SKM-1 treated with dmso at 0.1 percent for 144 hours (cell line): ENCODE measurements around the gene ZNRF2.
"Not testable (repeated sequence)": the region's sequence is repeated elsewhere in the genome, so short reads cannot be mapped to it uniquely, and the experiment has no call there.

Experiments used
- DNase-seq: peaks from one replicate; lab custom pipeline; 2025; ENCODE audit not compliant: unreplicated experiment; lab: John Stamatoyannopoulos, UW

The ZNRF2 gene

DNA sequence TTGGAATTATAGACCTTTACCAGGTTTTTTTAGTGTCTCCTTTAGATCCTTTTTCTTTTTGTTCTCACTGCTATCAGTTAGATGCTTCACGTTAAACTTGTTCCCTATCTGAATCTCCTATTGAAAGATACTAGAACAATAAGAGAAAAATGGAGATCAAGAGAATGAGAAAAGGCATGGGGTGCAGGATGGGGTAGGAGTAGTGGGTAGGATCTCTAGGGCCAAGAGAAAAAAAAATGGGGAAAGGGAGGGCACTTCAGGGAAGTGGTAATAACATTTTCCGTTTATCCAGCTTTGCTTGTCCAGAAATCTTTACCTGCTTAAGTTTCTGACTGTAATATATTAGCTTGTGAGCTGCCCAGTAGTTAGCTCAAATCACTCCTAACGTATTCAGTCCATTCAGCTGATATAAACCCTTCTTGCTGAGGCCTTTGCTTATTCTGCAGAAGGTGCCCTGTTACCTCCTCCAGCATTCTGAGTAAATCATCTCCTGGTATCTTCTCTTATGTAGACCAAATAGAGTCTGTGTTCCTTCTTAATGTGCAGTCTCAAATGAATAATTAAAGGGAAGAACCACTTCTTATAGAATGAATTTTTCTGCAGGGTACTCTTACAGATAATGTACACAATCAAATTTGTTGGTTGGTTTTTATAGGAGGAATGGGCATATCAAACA is 69.7 kb downstream of the ZNRF2 start:
- DNase-seq, result no peak

DNA sequence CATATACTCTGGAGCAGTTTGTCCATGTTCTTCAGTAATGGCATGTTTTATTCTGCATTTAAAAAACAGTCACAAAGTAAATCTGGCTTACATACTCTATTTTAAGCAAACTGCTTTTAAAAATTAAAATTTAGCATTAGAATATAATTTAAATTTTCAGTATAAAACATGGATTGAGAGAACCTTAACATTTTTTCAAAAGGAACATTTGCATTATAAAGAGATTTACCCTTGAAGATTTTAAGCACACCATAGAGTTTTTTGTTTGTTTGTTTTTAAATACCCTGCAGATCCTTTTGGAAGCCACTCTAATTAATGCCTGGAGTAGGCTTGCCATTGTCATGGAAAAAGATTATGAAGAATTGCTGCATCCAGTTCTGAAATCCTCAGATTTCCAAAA is 70.4 kb downstream of the ZNRF2 start:
- DNase-seq, result no peak

DNA sequence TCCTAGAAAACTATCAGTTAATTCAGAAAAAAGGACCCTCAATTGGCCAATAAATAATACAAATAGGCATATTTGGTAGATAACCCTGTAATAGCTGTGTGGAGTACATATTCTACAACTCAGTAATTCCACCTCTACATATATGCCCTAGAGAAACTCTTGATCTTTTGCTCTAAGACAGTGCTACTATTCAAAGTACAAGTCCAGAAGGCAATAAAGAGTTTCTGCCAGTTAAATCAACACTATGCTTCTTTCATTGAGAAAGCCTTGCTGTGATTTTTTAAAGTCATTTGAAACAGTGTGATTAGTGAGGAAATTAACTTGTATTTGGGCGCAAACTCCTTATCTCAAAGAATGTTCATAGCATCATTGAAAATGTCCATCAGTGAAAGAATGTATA is 75.6 kb downstream of the ZNRF2 start:
- no peak for DNase-seq

DNA sequence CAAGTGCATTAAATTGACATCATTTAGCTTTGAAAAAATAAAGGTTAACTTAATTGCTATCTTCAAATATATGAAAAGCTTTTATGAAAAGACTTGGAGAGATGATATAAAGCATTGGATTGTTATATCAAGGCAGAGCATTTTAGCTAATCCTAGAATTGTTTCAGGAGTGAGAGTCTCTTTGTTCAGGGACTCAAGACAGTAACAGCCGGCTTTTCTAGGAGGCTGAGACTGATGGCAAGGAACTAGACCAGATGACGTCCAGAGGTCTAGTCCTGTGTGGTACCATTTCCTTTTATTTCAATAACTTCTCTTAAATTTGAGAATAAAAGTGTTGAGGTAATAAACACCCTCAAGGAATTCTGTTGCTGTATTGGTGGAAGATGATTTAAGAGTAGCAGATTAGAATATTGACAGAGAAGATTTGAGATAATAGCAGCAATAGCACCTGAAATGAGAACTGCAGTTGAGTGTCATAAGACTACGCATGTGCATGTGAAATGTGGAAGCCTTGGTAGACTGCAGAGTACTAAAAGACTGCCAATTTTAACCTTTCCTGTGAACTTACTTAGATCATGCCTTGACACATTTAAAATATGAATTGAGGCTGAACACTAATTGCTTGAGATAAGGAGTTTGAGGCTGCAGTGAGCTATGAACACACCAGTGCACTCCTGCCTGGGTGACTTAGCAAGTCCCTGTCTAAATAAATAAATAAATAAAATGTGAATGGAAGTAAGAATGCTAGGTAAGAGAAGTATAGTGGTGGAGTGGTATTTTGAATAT is 79.6 kb downstream of the ZNRF2 start:
- no peak for DNase-seq

DNA sequence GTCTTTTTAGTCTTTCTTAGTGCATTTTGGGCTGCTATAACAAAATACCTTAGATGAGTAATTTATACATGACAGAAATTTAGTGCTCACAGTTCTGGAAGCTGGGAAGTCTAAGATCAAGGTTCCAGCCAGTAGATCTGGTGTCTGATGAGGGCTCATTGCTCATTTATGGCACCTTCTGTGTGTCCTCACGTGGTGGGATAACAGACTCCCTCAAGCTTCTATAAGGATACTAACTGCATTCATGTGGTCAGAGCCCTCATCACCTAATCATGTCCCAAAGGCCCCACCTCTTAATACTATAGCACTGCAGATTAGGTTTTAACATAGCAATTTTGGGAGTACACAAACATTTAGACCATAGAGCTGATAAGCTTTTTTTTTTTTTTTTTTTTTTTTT is 80.4 kb downstream of the ZNRF2 start:
- no peak for DNase-seq

DNA sequence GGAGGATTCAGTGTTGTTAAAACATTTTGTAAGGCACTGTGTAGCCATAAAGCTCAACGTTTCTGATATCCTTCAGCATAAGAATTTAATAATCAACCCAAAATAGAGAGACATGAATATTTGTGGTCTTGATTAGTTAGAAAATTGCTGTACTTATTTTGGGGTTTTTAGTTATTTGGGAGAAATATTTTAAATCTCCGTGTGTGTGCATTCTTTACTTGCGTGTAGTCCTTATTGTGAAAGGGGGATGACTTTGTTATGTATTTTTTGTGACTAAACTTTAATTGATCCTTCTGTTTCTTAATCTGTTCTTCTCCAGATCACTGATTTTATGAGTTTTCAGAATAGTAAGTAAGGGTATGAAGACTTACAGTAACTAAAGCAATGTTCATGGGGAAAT is 81.2 kb downstream of the ZNRF2 start:
- no peak for DNase-seq

DNA sequence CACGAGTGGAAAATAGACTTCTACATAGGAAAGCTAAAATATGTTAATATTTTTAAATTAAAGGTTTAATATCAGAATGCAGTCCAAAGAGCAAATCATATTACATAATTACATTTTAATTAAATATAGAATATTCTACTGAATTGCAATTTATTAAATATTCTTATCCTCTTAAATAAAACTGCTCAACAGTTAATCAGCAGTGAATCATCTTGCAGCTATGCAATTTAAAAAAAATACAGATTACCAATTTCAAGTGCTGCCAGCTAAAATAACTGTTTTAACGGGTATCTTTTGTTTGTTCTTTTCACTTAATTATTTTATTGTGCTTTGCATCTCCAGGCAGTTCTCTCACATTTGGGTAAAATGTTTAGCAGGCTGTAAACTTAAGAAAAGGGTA is 82.2 kb downstream of the ZNRF2 start:
- no peak for DNase-seq

DNA sequence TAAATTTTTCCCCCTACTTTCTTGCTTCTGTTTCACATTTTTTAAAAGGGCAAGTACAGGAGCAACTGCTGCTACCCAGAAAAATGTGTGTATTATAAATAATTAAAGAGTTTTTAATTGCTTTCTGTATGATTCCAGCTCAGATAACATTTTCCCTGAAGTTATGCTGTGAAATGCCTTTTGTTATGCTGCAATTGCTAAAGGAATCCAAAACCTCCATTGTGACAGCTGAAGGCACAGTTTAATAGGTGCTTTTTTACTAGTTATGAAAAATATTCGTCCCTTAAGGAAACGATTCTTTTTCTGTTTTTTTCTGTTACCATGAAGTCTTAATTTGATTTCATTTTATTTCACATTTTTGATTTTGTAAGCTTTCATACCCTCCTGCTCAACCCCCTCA is 83.2 kb downstream of the ZNRF2 start:
- DNase-seq, result no peak

DNA sequence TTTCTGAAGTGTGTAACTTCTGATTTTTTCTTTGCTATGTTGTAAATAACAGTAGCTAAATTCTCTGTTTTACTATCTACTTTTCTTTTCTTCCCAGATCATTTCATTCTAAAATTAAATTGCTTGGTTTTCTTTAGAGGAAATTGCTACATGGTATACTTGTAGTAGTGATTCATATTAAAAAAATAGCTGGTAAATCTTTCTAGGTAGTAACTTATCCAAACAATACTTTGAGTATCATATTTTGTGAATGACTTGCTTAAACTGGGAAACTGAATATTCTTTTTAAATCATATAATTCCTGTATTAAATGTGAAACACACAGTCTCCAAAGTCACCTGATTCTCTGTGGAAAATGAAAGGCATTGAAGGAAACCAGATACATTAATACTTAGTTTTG is 85.5 kb downstream of the ZNRF2 start:
- no peak for DNase-seq

DNA sequence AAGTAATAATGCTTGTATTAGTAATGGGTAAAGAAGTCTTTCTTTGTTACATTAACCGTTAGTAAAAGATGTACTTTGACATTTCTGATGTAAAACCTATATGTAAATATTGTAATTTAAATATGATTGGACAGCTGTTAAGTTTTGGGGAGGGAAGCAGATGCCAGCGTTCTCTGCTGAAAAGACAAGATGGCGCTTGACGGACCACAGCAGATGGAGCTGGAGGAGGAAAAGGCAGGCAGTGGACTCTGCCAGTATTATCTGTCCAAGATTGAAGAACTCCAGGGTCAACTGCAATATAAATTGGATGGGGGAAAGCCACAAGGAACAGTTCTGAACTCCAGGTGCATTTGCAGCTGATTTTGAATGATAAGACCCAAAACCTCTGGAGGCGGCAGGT is 86.9 kb downstream of the ZNRF2 start:
- no peak for DNase-seq

DNA sequence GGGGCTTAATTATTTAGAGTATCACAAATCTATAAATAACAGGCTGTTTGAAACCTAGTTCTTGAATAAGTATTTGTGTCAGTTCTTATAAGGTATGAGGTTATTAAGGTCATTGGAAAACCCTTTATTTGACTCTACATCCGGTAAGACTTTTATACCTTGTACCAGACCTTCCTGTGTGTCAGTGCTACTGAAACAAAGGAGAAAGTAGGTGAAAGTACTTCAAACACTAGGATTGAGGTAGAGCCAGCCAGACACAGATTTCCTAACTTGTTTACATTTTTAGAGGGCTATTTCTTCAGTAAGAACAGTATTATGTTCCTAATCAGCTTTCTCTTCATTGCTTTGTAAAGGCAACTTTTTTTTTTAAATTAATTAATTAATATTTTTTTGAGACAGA is 93.9 kb downstream of the ZNRF2 start:
- no peak for DNase-seq

DNA sequence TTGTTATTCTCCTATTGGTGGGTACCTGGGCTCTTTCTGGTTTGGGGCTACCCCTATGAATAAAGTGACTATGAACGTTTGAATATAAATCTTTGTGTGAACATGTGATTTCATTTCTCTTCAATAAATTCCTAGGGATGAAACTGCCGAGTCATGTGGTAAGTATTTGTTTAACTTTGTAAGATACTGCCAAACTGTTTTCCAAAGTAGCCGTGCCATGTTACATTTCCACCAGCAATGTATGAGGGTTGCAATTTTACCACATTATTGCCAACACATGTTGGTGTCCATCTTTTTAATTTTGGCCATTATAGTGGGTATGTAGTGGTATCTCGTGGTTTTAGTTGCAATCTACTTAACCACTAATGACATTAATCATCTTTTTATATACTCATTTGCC is 94.7 kb downstream of the ZNRF2 start:
- no peak for DNase-seq

DNA sequence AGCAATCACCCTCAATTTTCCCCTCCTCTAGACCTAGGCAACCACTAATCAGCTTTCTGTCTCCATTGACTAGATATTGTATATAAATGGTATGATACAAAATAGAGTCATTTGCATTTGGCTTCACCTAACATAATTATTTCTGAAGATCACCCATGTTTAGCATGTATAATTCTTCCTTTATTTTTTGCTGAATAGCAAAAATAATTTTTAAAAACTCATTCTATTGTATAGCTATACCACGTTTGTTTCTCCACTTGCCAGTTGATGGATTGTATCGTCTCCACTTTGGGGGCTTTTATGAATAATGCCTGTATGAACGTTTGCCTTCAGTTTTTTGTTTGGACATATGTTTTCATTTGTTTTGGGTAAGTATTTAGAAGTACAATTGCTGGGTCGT is 95.3 kb downstream of the ZNRF2 start:
- no peak for DNase-seq

DNA sequence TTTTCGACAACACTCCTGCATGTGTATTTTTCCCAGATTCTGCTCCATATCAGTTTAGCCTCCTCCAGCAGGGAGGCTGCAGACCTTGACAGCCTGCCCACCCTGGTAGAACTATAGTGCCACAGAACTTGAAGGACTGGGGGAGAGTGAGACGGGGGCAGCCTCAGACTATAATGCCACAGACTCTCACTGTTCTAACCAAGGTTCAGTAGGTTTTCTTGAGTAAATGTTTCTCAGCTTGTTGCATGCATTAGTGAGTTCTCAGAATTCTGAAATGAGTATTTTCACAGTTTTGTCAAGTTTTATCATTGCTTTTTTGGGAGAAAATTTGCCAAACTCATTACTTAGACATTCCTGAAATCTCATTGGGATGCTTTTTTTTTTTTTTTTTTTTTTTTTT is 95.9 kb downstream of the ZNRF2 start:
- no peak for DNase-seq

DNA sequence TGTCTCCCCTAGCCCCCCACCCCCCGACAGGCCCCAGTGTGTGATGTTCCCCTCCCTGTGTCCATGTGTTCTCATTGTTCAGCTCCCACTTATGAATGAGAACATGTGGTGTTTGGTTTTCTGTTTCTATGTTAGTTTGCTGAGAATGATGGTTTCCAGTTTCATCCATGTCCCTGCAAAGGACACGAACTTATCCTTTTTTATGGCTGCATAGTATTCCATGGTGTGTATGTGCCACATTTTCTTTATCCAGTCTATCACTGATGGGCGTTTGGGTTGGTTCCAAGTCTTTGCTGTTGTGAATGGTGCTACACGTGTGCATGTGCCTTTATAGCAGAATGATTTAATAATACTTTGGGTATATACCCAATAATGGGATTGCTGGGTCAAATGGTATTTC is 96.4 kb downstream of the ZNRF2 start:
- not testable (repeated sequence) for DNase-seq

DNA sequence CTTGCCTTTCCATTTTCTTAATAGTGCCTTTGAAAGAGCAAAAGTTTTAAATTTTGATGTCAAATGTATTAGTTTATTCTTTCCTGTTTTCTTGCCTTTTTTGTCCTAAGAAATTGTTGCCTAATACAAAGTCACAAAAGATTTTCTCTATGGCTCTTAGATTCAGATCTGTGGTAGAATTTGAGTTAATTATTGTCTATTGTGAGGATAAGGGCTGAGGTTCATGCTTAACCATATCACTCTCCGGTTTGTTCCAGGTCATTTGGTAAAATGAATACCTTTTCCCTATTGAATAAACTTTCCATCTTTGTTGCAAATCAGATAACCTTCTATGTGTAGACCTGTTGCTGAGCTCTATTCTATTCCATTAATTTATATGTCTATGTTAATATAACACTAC is 98.2 kb downstream of the ZNRF2 start:
- DNase-seq, result no peak

DNA sequence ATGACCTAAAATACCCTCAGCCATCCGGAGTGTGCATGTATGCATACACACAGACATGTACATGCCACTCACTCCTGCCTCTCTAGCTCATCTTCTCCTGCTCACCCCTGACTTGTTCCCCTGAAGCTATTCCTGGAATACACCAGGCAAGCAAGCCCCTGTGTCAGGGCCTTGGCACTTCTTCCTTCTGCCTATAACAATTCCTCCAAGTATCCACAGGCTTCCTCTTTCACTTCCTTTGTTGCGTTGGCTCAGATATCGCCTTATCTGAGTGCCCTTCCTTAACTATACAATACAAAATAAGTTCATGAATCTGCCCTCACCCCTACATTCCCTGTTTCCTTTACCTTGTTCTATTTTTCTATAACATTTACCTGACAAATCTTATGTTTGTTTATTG is 105.4 kb downstream of the ZNRF2 start:
- DNase-seq, result peak; percentile 3

DNA sequence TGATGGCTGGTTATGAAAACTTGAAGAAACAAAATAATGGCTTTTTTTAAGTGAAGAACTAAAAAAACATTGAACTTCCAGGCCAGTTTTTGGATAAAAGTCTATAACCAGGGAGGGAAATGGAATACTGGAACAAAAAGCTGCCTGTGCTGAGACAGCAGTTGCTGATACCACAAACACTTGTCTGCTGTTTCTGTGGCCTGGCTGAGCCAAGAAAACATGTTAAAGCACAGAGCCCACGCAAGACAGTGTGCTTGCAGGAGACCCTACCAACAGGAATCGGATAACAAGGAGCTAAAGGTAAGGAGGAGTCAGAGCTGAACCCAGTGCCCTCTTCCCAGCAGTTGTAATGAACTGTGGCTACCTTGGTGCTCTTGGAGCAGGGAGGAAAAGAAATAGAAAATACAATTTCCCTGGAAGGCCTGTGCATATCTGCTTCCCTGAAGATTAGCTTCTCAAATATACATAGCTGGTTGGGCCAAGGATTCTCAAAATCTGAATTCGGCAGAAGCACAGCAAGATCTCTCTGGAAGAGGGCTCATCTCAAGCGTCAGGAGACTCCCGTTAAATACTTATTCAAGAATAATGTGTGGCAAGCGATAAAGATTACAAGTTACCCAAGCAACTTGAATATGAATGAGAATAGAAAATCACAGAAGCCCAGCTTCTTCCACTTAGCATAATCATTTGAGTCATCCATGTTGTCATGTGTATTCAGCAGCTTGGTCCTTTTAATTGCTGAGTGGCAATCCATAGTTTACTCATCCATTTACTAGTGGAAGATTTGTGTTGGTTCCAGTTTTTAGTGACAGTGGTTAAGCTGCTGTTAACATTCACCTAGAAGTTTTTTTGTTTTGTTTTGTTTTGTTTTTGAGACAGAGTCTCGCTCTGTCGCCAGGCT is 106.6 kb downstream of the ZNRF2 start:
- DNase-seq, result no peak

DNA sequence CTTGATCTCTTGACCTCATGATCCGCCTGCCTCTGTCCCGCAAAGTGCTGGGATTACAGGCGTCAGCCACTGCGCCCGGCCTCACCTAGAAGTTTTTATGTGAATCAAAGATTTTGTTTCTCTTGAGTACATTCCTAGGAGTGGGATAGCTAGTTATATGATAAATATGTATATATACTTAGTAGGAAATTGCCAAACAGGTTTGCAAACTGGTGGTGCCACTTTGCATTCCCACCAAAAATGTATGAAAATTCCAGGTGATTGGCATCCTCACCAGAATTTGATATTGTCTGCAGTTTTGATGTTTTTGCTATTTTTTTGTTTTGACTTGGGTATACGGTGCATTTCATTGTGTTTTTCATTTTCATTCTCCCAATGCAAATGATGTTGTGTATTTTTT is 107.4 kb downstream of the ZNRF2 start:
- DNase-seq, result no peak

DNA sequence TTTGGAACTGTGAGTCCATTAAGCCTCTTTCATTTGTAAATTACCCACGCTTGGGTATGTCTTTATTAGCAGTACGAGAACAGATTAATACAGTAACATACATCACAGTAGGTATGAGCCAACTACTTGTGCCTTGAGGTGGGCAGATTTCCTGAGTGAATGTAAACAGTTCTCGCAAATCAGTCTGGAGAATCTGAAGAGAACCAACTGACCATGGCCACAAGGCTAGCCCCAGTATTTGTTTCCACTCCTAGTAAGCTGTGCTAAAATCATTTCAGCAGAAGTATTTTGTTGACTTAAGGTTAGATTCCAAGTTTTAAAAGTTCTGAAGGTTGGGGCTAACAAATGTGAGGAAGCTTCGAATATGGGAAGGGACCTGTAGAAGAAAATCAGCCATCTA is 111.3 kb downstream of the ZNRF2 start:
- no peak for DNase-seq

DNA sequence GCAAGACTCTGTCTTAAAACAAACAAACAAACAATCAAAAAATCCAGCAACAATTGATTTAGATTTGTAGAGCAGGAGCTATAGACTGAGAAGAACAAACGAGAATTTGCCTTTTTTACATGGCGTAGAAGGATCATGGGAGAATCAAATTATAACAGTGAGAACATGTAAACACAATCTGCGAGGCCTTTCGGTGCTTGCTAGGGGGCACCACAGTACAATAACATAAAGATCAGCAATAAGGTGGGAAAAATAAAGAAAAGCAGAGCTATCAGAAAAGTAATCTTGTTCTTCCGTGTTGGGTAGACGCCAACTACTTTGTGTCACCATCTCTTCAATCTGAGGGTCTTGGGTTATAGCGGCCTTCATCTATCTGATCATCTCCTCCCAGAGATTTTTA is 112.0 kb downstream of the ZNRF2 start:
- DNase-seq, result no peak

DNA sequence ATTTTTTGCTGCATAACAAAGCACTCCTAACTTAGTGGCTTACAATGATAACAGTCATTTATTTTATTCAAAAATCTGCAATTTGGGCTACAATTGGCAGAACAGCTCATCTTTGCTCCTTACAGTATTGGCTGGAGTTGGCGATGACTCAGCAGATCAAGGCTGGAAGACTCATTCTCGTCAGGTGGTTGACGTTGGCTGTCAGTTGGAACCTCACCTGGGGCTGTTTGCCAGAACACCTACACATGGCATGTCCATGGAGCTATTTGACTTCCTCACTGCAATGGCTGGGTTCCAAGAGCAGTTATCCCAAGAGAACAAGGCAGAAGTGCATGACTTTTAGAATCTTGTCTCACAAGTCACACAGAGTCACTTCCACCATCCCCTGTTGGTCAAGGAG is 119.1 kb downstream of the ZNRF2 start:
- DNase-seq, result no peak
